ENCODE results near the gene VKORC1.

DNA sequence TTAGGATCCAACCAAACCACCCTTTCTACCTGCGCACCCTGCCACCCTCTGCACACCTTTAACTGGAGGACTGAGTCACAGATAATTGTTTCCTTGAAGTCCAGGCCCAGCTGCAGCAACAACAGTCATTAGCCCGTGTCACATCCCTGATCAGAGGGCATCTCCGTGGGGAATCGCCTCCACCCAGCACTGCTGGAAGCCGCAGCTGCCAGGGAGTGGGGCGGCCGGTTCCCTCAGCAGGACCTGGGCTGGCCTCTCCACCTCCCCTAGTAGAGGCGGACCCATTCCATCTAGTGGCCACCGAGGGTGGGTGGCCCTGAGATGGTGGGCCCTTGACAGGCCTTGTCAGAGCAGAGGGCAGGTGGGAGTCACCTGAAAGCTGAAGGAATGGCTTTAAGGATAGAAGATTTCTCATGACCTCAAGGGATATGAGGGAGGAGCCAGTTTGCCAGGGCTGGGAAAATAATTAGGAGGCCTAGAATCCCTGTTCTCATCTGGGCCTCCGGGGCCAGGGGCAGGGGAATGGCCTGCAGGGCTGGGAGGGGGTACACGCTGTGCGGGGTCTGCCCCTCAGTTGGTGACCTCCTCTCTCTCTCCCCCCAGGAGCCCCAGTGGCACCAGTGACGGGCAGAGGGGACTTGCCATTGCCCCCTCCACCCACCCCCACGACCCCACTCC lies 12.1 kb downstream of the VKORC1 start:
- TF ChIP-seq, protein P1, sequence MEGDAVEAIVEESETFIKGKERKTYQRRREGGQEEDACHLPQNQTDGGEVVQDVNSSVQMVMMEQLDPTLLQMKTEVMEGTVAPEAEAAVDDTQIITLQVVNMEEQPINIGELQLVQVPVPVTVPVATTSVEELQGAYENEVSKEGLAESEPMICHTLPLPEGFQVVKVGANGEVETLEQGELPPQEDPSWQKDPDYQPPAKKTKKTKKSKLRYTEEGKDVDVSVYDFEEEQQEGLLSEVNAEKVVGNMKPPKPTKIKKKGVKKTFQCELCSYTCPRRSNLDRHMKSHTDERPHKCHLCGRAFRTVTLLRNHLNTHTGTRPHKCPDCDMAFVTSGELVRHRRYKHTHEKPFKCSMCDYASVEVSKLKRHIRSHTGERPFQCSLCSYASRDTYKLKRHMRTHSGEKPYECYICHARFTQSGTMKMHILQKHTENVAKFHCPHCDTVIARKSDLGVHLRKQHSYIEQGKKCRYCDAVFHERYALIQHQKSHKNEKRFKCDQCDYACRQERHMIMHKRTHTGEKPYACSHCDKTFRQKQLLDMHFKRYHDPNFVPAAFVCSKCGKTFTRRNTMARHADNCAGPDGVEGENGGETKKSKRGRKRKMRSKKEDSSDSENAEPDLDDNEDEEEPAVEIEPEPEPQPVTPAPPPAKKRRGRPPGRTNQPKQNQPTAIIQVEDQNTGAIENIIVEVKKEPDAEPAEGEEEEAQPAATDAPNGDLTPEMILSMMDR (IDR thresholded peaks at IDR 0.05), result no peak
- TF ChIP-seq, protein P2, sequence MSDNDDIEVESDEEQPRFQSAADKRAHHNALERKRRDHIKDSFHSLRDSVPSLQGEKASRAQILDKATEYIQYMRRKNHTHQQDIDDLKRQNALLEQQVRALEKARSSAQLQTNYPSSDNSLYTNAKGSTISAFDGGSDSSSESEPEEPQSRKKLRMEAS (IDR thresholded peaks at IDR 0.05; ENCODE audit: low read depth), result no peak
- TF ChIP-seq JUND (IDR thresholded peaks at IDR 0.05) (no peak), SIN3A (IDR thresholded peaks at IDR 0.05; ENCODE audit: borderline replicate concordance, low read depth, low read length) (no peak), CHD2 (IDR thresholded peaks at IDR 0.05; ENCODE audit: low read length, partially characterized antibody) (no peak), TAF1 (IDR thresholded peaks at IDR 0.05; ENCODE audit: borderline replicate concordance, low read depth, low read length) (no peak)
- TF ChIP-seq, protein P3, sequence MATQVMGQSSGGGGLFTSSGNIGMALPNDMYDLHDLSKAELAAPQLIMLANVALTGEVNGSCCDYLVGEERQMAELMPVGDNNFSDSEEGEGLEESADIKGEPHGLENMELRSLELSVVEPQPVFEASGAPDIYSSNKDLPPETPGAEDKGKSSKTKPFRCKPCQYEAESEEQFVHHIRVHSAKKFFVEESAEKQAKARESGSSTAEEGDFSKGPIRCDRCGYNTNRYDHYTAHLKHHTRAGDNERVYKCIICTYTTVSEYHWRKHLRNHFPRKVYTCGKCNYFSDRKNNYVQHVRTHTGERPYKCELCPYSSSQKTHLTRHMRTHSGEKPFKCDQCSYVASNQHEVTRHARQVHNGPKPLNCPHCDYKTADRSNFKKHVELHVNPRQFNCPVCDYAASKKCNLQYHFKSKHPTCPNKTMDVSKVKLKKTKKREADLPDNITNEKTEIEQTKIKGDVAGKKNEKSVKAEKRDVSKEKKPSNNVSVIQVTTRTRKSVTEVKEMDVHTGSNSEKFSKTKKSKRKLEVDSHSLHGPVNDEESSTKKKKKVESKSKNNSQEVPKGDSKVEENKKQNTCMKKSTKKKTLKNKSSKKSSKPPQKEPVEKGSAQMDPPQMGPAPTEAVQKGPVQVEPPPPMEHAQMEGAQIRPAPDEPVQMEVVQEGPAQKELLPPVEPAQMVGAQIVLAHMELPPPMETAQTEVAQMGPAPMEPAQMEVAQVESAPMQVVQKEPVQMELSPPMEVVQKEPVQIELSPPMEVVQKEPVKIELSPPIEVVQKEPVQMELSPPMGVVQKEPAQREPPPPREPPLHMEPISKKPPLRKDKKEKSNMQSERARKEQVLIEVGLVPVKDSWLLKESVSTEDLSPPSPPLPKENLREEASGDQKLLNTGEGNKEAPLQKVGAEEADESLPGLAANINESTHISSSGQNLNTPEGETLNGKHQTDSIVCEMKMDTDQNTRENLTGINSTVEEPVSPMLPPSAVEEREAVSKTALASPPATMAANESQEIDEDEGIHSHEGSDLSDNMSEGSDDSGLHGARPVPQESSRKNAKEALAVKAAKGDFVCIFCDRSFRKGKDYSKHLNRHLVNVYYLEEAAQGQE (IDR thresholded peaks at IDR 0.05; ENCODE audit: low read depth, low read length), result no peak
- TF ChIP-seq, protein P4, sequence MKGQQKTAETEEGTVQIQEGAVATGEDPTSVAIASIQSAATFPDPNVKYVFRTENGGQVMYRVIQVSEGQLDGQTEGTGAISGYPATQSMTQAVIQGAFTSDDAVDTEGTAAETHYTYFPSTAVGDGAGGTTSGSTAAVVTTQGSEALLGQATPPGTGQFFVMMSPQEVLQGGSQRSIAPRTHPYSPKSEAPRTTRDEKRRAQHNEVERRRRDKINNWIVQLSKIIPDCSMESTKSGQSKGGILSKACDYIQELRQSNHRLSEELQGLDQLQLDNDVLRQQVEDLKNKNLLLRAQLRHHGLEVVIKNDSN (IDR thresholded peaks at IDR 0.05; ENCODE audit: borderline replicate concordance, low read depth), result no peak

All from SK-N-SH (cell line).